ENCODE measurements around the gene ENAH.

ENAH gene

GRCh38 chr1:225651872-225652728 is 823 bp downstream of the ENAH start:
- H3K9ac ChIP-seq (ENCODE audit: low read length) = peak overlapping the region; percentile 53; the same call in 1 of the 2 replicates
- H3K36me3 ChIP-seq (replicated peaks; ENCODE audit: insufficient read depth, low read length) = no peaks in the 10 kb centered on the region
- TF ChIP-seq CTCF (IDR thresholded peaks at IDR 0.05; ENCODE audit: low read length) (no peak), EZH2phosphoT487 (IDR thresholded peaks at IDR 0.05; ENCODE audit: low read length) (no peak), EZH2 (optimal IDR thresholded peaks at IDR 0.05; ENCODE audit: low read depth, low read length) (no peak)
- no peaks in the 10 kb centered on the region for H3K4me1 ChIP-seq (ENCODE audit: low read length)
- peak overlapping the region; percentile 74 for H3K4me3 ChIP-seq (ENCODE audit: low read length)
- peak overlapping the region; percentile 68 for H2AFZ ChIP-seq (ENCODE audit: low read length)
- no peaks in the 10 kb centered on the region for H4K20me1 ChIP-seq (ENCODE audit: insufficient read depth, low read length)
- no peak overlapping the region for H3K27ac ChIP-seq (ENCODE audit: low read length)
- H3K27me3 ChIP-seq (replicated peaks; ENCODE audit: insufficient read depth, low read length) = peaks cover 8% of the 10 kb centered on the region
- no peaks in the 10 kb centered on the region for H3K79me2 ChIP-seq (ENCODE audit: low read length)
- H3K4me2 ChIP-seq (ENCODE audit: low read depth, low read length) = peak overlapping the region; percentile 82
- H3K9me2 ChIP-seq (replicated peaks; ENCODE audit: insufficient read depth, low read length) = no peaks in the 10 kb centered on the region
- peaks cover 6% of the 10 kb centered on the region; the same call in 1 of the 2 replicates for H3F3A ChIP-seq (ENCODE audit: insufficient read depth, low read length)
- peak; percentile 18 for DNase-seq
- H3K9me3 ChIP-seq (replicated peaks; ENCODE audit: insufficient read depth, low read length) = no peaks in the 10 kb centered on the region

DNA sequence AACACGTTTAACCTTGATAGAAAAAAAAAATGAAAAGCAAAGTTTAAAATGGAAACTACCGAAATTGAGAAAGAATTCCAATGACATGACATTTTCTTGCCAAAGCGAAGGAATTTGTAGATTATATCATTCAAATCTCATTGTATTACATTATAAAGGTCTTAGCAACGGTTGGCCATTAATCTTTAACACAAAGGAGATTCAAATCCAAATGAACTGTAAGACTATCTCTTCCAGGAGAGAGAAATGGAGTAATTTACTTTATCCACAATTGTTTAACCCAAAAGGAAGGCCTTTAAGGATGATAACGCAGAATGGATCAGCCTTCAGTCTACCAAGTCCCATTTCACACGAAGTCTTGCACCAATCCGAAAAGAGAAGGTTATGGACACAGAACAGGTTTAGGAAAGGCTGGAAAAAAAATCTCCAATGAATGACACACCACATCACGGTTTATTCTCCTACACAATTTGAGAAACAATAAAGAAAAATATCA is 1.5 kb downstream of the ENAH start:
- no peaks in the 10 kb centered on the region for H3K36me3 ChIP-seq (replicated peaks; ENCODE audit: insufficient read depth, low read length)
- no peaks in the 10 kb centered on the region for H4K20me1 ChIP-seq (ENCODE audit: insufficient read depth, low read length)
- peaks cover 8% of the 10 kb centered on the region for H3K27me3 ChIP-seq (replicated peaks; ENCODE audit: insufficient read depth, low read length)
- TF ChIP-seq EZH2phosphoT487 (IDR thresholded peaks at IDR 0.05; ENCODE audit: low read length) (no peak), CTCF (IDR thresholded peaks at IDR 0.05; ENCODE audit: low read length) (no peak), EZH2 (optimal IDR thresholded peaks at IDR 0.05; ENCODE audit: low read depth, low read length) (no peak)
- no peaks in the 10 kb centered on the region for H3K79me2 ChIP-seq (ENCODE audit: low read length)
- no peaks in the 10 kb centered on the region for H3K9me2 ChIP-seq (replicated peaks; ENCODE audit: insufficient read depth, low read length)
- H3K27ac ChIP-seq (ENCODE audit: low read length) = no peak overlapping the region
- H3K4me3 ChIP-seq (ENCODE audit: low read length) = peak overlapping the region; percentile 74
- no peak overlapping the region for H2AFZ ChIP-seq (ENCODE audit: low read length)
- no peaks in the 10 kb centered on the region for H3K9me3 ChIP-seq (replicated peaks; ENCODE audit: insufficient read depth, low read length)
- H3K4me2 ChIP-seq (ENCODE audit: low read depth, low read length) = peak overlapping the region; percentile 82; the same call in 1 of the 2 replicates
- DNase-seq = no peak
- peaks cover 6% of the 10 kb centered on the region; the same call in 1 of the 2 replicates for H3F3A ChIP-seq (ENCODE audit: insufficient read depth, low read length)
- H3K9ac ChIP-seq (ENCODE audit: low read length) = no peak overlapping the region; the same call in 1 of the 2 replicates
- H3K4me1 ChIP-seq (ENCODE audit: low read length) = no peaks in the 10 kb centered on the region

DNA sequence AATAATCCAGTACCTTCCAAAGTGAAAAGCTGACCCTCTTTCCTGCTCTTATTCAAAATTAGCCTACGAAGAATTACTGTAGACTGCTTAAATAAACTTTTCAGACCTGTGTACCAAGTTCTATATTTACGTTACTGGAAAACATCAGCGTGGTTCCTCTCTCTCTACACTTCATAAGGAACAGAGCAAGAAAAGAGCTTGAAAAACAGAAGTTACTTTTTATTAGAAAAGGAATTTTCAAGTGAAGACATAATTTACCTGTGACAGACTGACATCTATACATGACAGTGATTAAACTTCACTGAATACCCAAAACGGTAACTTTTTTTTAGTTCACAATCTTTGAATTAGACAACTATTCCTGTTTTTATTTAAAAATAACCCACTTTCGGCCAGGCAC is 2.7 kb downstream of the ENAH start:
- no peaks in the 10 kb centered on the region for H3K4me1 ChIP-seq (ENCODE audit: low read length)
- no peaks in the 10 kb centered on the region for H3K9me2 ChIP-seq (replicated peaks; ENCODE audit: insufficient read depth, low read length)
- H3K36me3 ChIP-seq (replicated peaks; ENCODE audit: insufficient read depth, low read length) = no peaks in the 10 kb centered on the region
- 0 out of 2 replicates have a peak, but pooled peaks cover 2% of the 10 kb centered on the region for H3F3A ChIP-seq (ENCODE audit: insufficient read depth, low read length)
- H3K27ac ChIP-seq (ENCODE audit: low read length) = no peak overlapping the region
- H3K4me2 ChIP-seq (ENCODE audit: low read depth, low read length) = no peak overlapping the region
- no peak overlapping the region for H2AFZ ChIP-seq (ENCODE audit: low read length)
- no peak for DNase-seq
- no peaks in the 10 kb centered on the region for H3K79me2 ChIP-seq (ENCODE audit: low read length)
- H3K27me3 ChIP-seq (replicated peaks; ENCODE audit: insufficient read depth, low read length) = peaks cover 8% of the 10 kb centered on the region
- no peaks in the 10 kb centered on the region for H3K9me3 ChIP-seq (replicated peaks; ENCODE audit: insufficient read depth, low read length)
- no peak overlapping the region for H3K9ac ChIP-seq (ENCODE audit: low read length)
- TF ChIP-seq EZH2phosphoT487 (IDR thresholded peaks at IDR 0.05; ENCODE audit: low read length) (no peak), EZH2 (optimal IDR thresholded peaks at IDR 0.05; ENCODE audit: low read depth, low read length) (no peak), CTCF (IDR thresholded peaks at IDR 0.05; ENCODE audit: low read length) (no peak)
- H4K20me1 ChIP-seq (ENCODE audit: insufficient read depth, low read length) = no peaks in the 10 kb centered on the region
- H3K4me3 ChIP-seq (ENCODE audit: low read length) = no peak overlapping the region
